DND-41 (cell line): Measurements from ENCODE around the gene CD200.

ENCODE experiments used
- CTCF ChIP-seq: IDR thresholded peaks from 2 replicates; pipeline ENCODE4 v1.5.1; 2012; ENCODE audit warnings: borderline replicate concordance, low read length, moderate library complexity, mild to moderate bottlenecking; ENCODE audit not compliant: poor library complexity, severe bottlenecking; ENCODE audit errors: extremely low read depth
- EZH2 ChIP-seq: IDR thresholded peaks from 3 replicates; pipeline ENCODE4 v1.6.1; 2012; ENCODE audit warnings: borderline replicate concordance, low read depth, mild to moderate bottlenecking, moderate library complexity, low read length, inconsistent platforms; ENCODE audit not compliant: severe bottlenecking

GRCh38 chr3:112298781-112299180 is 34.2 kb upstream of the CD200 start:
- TF ChIP-seq CTCF (no peak), EZH2 (no peak)
